Loucy (cell line): ENCODE measurements around the gene SLC19A1.

Experiments
- CTCF ChIP-seq: fragments of 200-600 bp; sonication (generic); conservative IDR thresholded peaks from 2 replicates; pipeline ENCODE4 v1.5.1; 2014; ENCODE audit warnings: mild to moderate bottlenecking, antibody characterized with exemption, low read length
- EZH2phosphoT487 ChIP-seq: fragments of 200-600 bp; IDR thresholded peaks from 2 replicates; pipeline ENCODE4 v1.6.1; 2018; ENCODE audit warnings: antibody characterized with exemption, mild to moderate bottlenecking, moderate library complexity, borderline replicate concordance

GRCh38 chr21:45506836-45507522 is 35.3 kb downstream of the SLC19A1 start:
- TF ChIP-seq CTCF, result no peak
- no peak for TF ChIP-seq EZH2phosphoT487
